Spleen (tissue), 11 donors: Measurements from ENCODE around the gene TIRAP. TPM values are rescaled to one million over a fixed set of nuclear protein-coding genes. Genes with fewer than 3 reads are reported as not detected.
"Not testable (repeated sequence)": the region's sequence is repeated elsewhere in the genome, so short reads cannot be mapped to it uniquely, and the experiment has no call there.

ENCODE experiments used
- DNase-seq: peaks from one replicate; pipeline ENCODE4 v3.0.0-alpha.2; 2020
- H3K27ac ChIP-seq, 8 donors: fragments of 200-600 bp; sonication (generic) in 7 of 8; 1 replicate in 4 of 8; 2 replicates in 4 of 8; pipeline versions ENCODE4 v1.5.0 to v1.8.0; 2016 to 2021; ENCODE audit warnings: inconsistent platforms in 4 of 8, mild to moderate bottlenecking in 4 of 8, moderate library complexity in 1 of 8
- H3K27me3 ChIP-seq, 7 donors: fragments of 200-600 bp; sonication (generic) in 6 of 7; replicated peaks in 1 of 7; 1 replicate in 4 of 7; 2 replicates in 3 of 7; pipeline versions ENCODE4 v1.5.0 to v1.8.0; 2016 to 2021; ENCODE audit warnings: inconsistent platforms in 3 of 7, mild to moderate bottlenecking in 1 of 7
- H3K36me3 ChIP-seq, 6 donors: fragments of 200-600 bp; sonication (generic) in 5 of 6; 1 replicate in 4 of 6; 2 replicates in 2 of 6; pipeline versions ENCODE4 v1.5.0 to v1.8.0; 2016 to 2021; ENCODE audit warnings: inconsistent platforms in 2 of 6
- H3K4me1 ChIP-seq, 6 donors: fragments of 200-600 bp; sonication (generic) in 5 of 6; 1 replicate in 3 of 6; 2 replicates in 3 of 6; pipeline versions ENCODE4 v1.5.0 to v1.8.0; 2016 to 2021; ENCODE audit warnings: inconsistent platforms in 3 of 6
- H3K4me3 ChIP-seq, 8 donors: fragments of 200-600 bp; sonication (generic) in 7 of 8; 1 replicate in 4 of 8; 2 replicates in 4 of 8; pipeline versions ENCODE4 v1.5.0 to v1.8.0; 2016 to 2021; ENCODE audit warnings: inconsistent platforms in 4 of 8, mild to moderate bottlenecking in 4 of 8, moderate library complexity in 2 of 8
- H3K9me3 ChIP-seq, 8 donors: fragments of 200-600 bp; sonication (generic) in 7 of 8; 1 replicate in 4 of 8; 2 replicates in 4 of 8; pipeline versions ENCODE4 v1.5.0 to v1.8.0; 2016 to 2021; ENCODE audit warnings: inconsistent platforms in 4 of 8
- CTCF ChIP-seq, 11 experiments: fragments of 200-600 bp in 7 of 11; fragments of 450-650 bp in 4 of 11; sonication (generic) in 4 of 11; IDR thresholded peaks in 8 of 11; conservative IDR thresholded peaks in 3 of 11; 1 replicate in 7 of 11; 2 replicates in 4 of 11; pipeline versions ENCODE4 v1.4.0 to v1.8.0; 2016 to 2021; ENCODE audit warnings: antibody characterized with exemption in 11 of 11, inconsistent platforms in 4 of 11, mild to moderate bottlenecking in 1 of 11
- POLR2A ChIP-seq, 3 donors: fragments of 450-650 bp; IDR thresholded peaks; one replicate each; pipeline ENCODE4 v1.5.1; 2017; ENCODE audit warnings: antibody characterized with exemption in 3 of 3, mild to moderate bottlenecking in 1 of 3
- POLR2AphosphoS5 ChIP-seq, 3 donors: sonication (generic); formaldehyde crosslinking; IDR thresholded peaks; one replicate each; pipeline ENCODE4 v1.5.1; 2017; ENCODE audit warnings: antibody characterized with exemption in 3 of 3
- WGBS, 5 donors: extraction: QIAGEN DNeasy Blood & Tissue Kit in 3 of 5; methylation state at CpG; one replicate each; pipeline versions ENCODE4 v1.1.5 to v1.1.7; 2013 to 2018; 5-methylcytosine and 5-hydroxymethylcytosine counted together
- intact Hi-C: fragments of 100-400 bp; cut with DNase I; formaldehyde crosslinking; loops from one replicate; pipeline ENCODE4 v1.15.0; 2023; ENCODE audit warnings: low total_unique reads
- polyA plus RNA-seq, 3 donors: library from polyadenylated mRNA; stranded (reverse); fragments of 200-250 nt; gene quantifications; one replicate each; pipeline ENCODE4 v1.2.1, GENCODE V29; 2013
- total RNA-seq, 7 donors: library from RNA; depleted of rRNA in 3 of 7; stranded (reverse); fragments of >200 nt in 3 of 7; fragmentation: NEBNext Ultra II Directional in 4 of 7; extraction: Animal tissue kit (Norgen Biotek cat#: 25700) in 4 of 7; gene quantifications; one replicate each; pipeline versions ENCODE4 v1.1.0 to v1.2.1, GENCODE V29; 2016 to 2021
- donor health status: healthy with polysubstance abuse.
- donor health status: DM: no; HTN: no; CAD: no; lungs with moderate emphysema.
- donor health status: DM: no; HTN: no; CAD: no.
- donor health status: Bipolar disorder and iron deficiency.
- donor health status: healthy.
- donor health status: DM: no; HTN: no; CAD: no.
- donor health status: DM: yes; HTN: yes; CAD: no.

The TIRAP gene
- total and polyA plus RNA-seq, 10 donors: 2.6 to 23.5 (median 17.1) TPM

GRCh38 chr11:126254819-126255218, 28.1 kb upstream of the TIRAP start:
- intact Hi-C loops: no loop called here
- no peak overlapping the region for H3K4me3 ChIP-seq
- TF ChIP-seq POLR2A (IDR thresholded peaks at IDR 0.05) (no peak), CTCF (IDR thresholded peaks at IDR 0.05 in 8 of 11, conservative IDR thresholded peaks at IDR 0.05 in 3 of 11) (no peak), POLR2AphosphoS5 (IDR thresholded peaks at IDR 0.05) (no peak)
- H3K9me3 ChIP-seq: no peaks in the 10 kb centered on the region
- no peaks in the 10 kb centered on the region for H3K4me1 ChIP-seq
- no peak for DNase-seq
- no peak overlapping the region for H3K27ac ChIP-seq
- H3K27me3 ChIP-seq: no peaks in the 10 kb centered on the region
- WGBS, 5 donors: 67 to 77% (median 74%) methylated on average over 1 of the region's 1 CpG
- peaks cover 0 to 90% (median 30%) of the 10 kb centered on the region in 6 donors for H3K36me3 ChIP-seq

GRCh38 chr11:126255507-126255906, 27.4 kb upstream of the TIRAP start:
- WGBS, 5 donors: 95 to 99% (median 98%) methylated on average over 5 of the region's 5 CpGs

GRCh38 chr11:126256216-126256615, 26.7 kb upstream of the TIRAP start:
- no peak overlapping the region for H3K4me3 ChIP-seq
- H3K36me3 ChIP-seq: peaks cover 0 to 90% (median 28%) of the 10 kb centered on the region in 6 donors

More at GRCh38 chr11:126255507-126255906, 27.4 kb upstream of the TIRAP start:
- H3K4me3 ChIP-seq, H3K9me3 ChIP-seq, H3K27me3 ChIP-seq, intact Hi-C loops, H3K4me1 ChIP-seq, DNase-seq, H3K27ac ChIP-seq: not testable (repeated sequence)
- H3K36me3 ChIP-seq: peaks cover 0 to 90% (median 30%) of the 10 kb centered on the region in 6 donors

GRCh38 chr11:126257144-126257543, 25.7 kb upstream of the TIRAP start:
- Histone ChIP-seq H3K4me3 (no peak overlapping the region), H3K4me1 (peaks cover 0 to 10% (median 0%) of the 10 kb centered on the region in 6 donors), H3K27me3 (no peaks in the 10 kb centered on the region), H3K27ac (no peak overlapping the region), H3K9me3 (no peaks in the 10 kb centered on the region), H3K36me3 (peaks cover 0 to 90% (median 36%) of the 10 kb centered on the region in 6 donors)
- intact Hi-C loops: no loop called here
- DNase-seq: no peak
- no peak for TF ChIP-seq CTCF (IDR thresholded peaks at IDR 0.05 in 8 of 11, conservative IDR thresholded peaks at IDR 0.05 in 3 of 11)
- TF ChIP-seq POLR2A (IDR thresholded peaks at IDR 0.05): no peak
- TF ChIP-seq POLR2AphosphoS5 (IDR thresholded peaks at IDR 0.05): no peak
- WGBS, 5 donors: 85 to 95% (median 94%) methylated on average over 2 of the region's 2 CpGs

More at GRCh38 chr11:126256216-126256615, 26.7 kb upstream of the TIRAP start:
- Histone ChIP-seq H3K9me3 (no peaks in the 10 kb centered on the region), H3K27me3 (no peaks in the 10 kb centered on the region), H3K4me1 (peaks cover 0 to 9% (median 0%) of the 10 kb centered on the region in 6 donors), H3K27ac (no peak overlapping the region)
- DNase-seq: no peak
- whole genome bisulfite sequencing, 5 donors: 88 to 94% (median 93%) methylated on average over 4 of the region's 4 CpGs
- no peak for TF ChIP-seq POLR2AphosphoS5 (IDR thresholded peaks at IDR 0.05)
- intact Hi-C loops: no loop called here

- H3K9me3 ChIP-seq: no peaks in the 10 kb centered on the region
- H3K4me1 ChIP-seq: peaks cover 0 to 10% (median 0%) of the 10 kb centered on the region in 6 donors
- no peak for DNase-seq
- H3K36me3 ChIP-seq: peaks cover 0 to 90% (median 43%) of the 10 kb centered on the region in 6 donors
- intact Hi-C loops: no loop called here
- H3K27me3 ChIP-seq: no peaks in the 10 kb centered on the region
- H3K4me3 ChIP-seq: no peak overlapping the region
- H3K27ac ChIP-seq: peak overlapping the region in 1 of 8 donors; percentile 12
- 87 to 100% (median 91%) methylated on average over 2 of the region's 2 CpGs for WGBS, 5 donors
- no peak for TF ChIP-seq POLR2A (IDR thresholded peaks at IDR 0.05)
- no peak for TF ChIP-seq CTCF (IDR thresholded peaks at IDR 0.05 in 8 of 11, conservative IDR thresholded peaks at IDR 0.05 in 3 of 11)
- TF ChIP-seq POLR2AphosphoS5 (IDR thresholded peaks at IDR 0.05): no peak
These were observed 25.1 kb upstream of the TIRAP start for GRCh38 chr11:126257764-126258163.
